ENCODE results near the gene EYA2. TPM values are rescaled to one million over a fixed set of nuclear protein-coding genes. Genes with fewer than 3 reads are reported as not detected.

The EYA2 gene
- total and polyA plus RNA-seq, 2 of the 4 experiments (the other 2 are of a cell fraction), result 2.3 to 5.4 TPM

DNA sequence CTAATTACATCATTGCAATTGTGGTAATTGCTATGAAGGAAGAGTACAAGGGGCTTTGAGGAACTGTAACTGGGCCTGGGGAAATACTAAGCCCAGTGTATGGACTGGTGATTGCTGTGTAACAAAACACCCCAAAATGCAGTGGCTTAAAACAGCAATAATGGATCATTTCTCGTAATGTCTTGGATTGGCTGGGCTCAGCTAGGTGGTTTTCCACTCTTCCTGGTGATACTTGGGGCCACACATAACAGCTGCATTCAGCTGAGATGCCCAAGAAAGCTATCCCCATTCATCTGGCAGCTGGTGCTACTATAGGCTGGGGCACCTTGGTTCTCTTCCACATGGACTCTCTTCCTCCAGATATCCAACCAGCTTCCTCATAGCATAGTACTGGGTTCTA, 150.3 kb downstream of the EYA2 start:
- no peak overlapping the region for H2BK5ac ChIP-seq (ENCODE audit: low read depth, low read length, poor library complexity, severe bottlenecking)
- no peak overlapping the region for H2BK20ac ChIP-seq (ENCODE audit: low read depth, low read length)
- H3K27ac ChIP-seq (ENCODE audit: insufficient read depth, low read length), result no peak overlapping the region
- H3K4me1 ChIP-seq (ENCODE audit: control insufficient read depth, insufficient read depth, low read length), result peaks cover 6% of the 10 kb centered on the region; the same call in 1 of the 2 replicates
- dilution Hi-C loops (cut with HindIII; ENCODE audit: low sequenced_read_pairs, unreplicated experiment), result no loop called here
- no peak overlapping the region for H3K23ac ChIP-seq (ENCODE audit: low read depth, low read length)
- no TSS peak for BruUV-seq (replicated peaks)
- in situ Hi-C loops (cut with MboI; ENCODE audit: low sequenced_read_pairs), result no loop called here
- peaks cover 10% of the 10 kb centered on the region; the same call in 1 of the 2 replicates for H3K9me3 ChIP-seq (ENCODE audit: control insufficient read depth, insufficient read depth, low read length)
- no peaks in the 10 kb centered on the region for H3K36me3 ChIP-seq (ENCODE audit: control insufficient read depth, insufficient read depth, low read length)
- no peak overlapping the region for H3K14ac ChIP-seq (replicated peaks; ENCODE audit: low read depth, low read length)
- POLR2A ChIA-PET (ENCODE audit: unreplicated experiment), result no interaction called here
- H3K56ac ChIP-seq (ENCODE audit: extremely low read depth, insufficient read depth, low read length), result no peak overlapping the region
- H4K8ac ChIP-seq (ENCODE audit: low read depth in 2 of 2, low read length in 2 of 2), result no peak overlapping the region
- TF ChIP-seq CEBPB (IDR thresholded peaks at IDR 0.05; ENCODE audit: low read depth, low read length) (no peak), BHLHE40 (IDR thresholded peaks at IDR 0.05; ENCODE audit: low read depth, low read length) (no peak), NFE2L2 (IDR thresholded peaks at IDR 0.05; ENCODE audit: low read depth, low read length) (no peak), RCOR1 (IDR thresholded peaks at IDR 0.05; ENCODE audit: insufficient replicate concordance, low read length) (no peak), MAFK (IDR thresholded peaks at IDR 0.05; ENCODE audit: low read depth, low read length) (no peak), MXI1 (IDR thresholded peaks at IDR 0.05; ENCODE audit: borderline replicate concordance, low read depth, low read length) (no peak), RFX5 (IDR thresholded peaks at IDR 0.05; ENCODE audit: low read depth, low read length) (no peak)
- TF ChIP-seq, protein P1, sequence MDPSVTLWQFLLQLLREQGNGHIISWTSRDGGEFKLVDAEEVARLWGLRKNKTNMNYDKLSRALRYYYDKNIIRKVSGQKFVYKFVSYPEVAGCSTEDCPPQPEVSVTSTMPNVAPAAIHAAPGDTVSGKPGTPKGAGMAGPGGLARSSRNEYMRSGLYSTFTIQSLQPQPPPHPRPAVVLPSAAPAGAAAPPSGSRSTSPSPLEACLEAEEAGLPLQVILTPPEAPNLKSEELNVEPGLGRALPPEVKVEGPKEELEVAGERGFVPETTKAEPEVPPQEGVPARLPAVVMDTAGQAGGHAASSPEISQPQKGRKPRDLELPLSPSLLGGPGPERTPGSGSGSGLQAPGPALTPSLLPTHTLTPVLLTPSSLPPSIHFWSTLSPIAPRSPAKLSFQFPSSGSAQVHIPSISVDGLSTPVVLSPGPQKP (IDR thresholded peaks at IDR 0.05; ENCODE audit: borderline replicate concordance, low read depth, low read length), result no peak
- TF ChIP-seq, protein P2, sequence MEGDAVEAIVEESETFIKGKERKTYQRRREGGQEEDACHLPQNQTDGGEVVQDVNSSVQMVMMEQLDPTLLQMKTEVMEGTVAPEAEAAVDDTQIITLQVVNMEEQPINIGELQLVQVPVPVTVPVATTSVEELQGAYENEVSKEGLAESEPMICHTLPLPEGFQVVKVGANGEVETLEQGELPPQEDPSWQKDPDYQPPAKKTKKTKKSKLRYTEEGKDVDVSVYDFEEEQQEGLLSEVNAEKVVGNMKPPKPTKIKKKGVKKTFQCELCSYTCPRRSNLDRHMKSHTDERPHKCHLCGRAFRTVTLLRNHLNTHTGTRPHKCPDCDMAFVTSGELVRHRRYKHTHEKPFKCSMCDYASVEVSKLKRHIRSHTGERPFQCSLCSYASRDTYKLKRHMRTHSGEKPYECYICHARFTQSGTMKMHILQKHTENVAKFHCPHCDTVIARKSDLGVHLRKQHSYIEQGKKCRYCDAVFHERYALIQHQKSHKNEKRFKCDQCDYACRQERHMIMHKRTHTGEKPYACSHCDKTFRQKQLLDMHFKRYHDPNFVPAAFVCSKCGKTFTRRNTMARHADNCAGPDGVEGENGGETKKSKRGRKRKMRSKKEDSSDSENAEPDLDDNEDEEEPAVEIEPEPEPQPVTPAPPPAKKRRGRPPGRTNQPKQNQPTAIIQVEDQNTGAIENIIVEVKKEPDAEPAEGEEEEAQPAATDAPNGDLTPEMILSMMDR (conservative IDR thresholded peaks at IDR 0.05; ENCODE audit: low read depth, low read length), result no peak
- no peak overlapping the region for H2BK120ac ChIP-seq (ENCODE audit: low read depth, low read length)
- H3K27me3 ChIP-seq (ENCODE audit: control insufficient read depth, insufficient read depth, low read length), result no peaks in the 10 kb centered on the region
- H2AFZ ChIP-seq (replicated peaks; ENCODE audit: low read length, poor library complexity), result no peak overlapping the region
- intact Hi-C loops (cut with micrococcal nuclease), result no loop called here
- no peak overlapping the region for H3K4ac ChIP-seq (ENCODE audit: low read depth, low read length)
- no CpG with 5 or more reads among the region's 1 CpG for whole genome bisulfite sequencing, 2 experiments (ENCODE audit: extremely low coverage in 2 of 2, insufficient read length in 1 of 2)
- no peak overlapping the region for H4K5ac ChIP-seq (ENCODE audit: low read depth, low read length)
- no peak for DNase-seq
- no peak overlapping the region for H3K18ac ChIP-seq (ENCODE audit: low read depth, low read length)
- no peaks in the 10 kb centered on the region for H3K79me1 ChIP-seq (ENCODE audit: low read depth in 1 of 2, low read length in 2 of 2)
- H2AK5ac ChIP-seq (ENCODE audit: low read depth, low read length), result no peak overlapping the region
- H2AK9ac ChIP-seq (replicated peaks; ENCODE audit: low read depth, low read length, poor library complexity), result no peak overlapping the region
- H4K20me1 ChIP-seq (ENCODE audit: insufficient read depth, low read length), result no peaks in the 10 kb centered on the region
- H3K4me3 ChIP-seq (ENCODE audit: insufficient read depth, low read depth, low read length), result no peak overlapping the region
- no peak overlapping the region for H3K9ac ChIP-seq (ENCODE audit: low read depth, low read length)
- H4K91ac ChIP-seq (ENCODE audit: insufficient read depth, low read depth, low read length), result no peak overlapping the region
- CTCF ChIA-PET, result no interaction called here
- no peaks in the 10 kb centered on the region; the same call in 1 of the 2 replicates for H3K9me1 ChIP-seq (ENCODE audit: insufficient read depth, low read length)
- ATAC-seq (ENCODE audit: low read depth), result no peak
- no peak overlapping the region for H3K4me2 ChIP-seq (ENCODE audit: low read depth, low read length)
- H2BK15ac ChIP-seq (ENCODE audit: low read depth, low read length), result no peak overlapping the region

Measured in IMR-90 (cell line).